HFF-Myc (cell line): ENCODE results near the gene AKAP5.

Experiments used
- DNase-seq: peaks from one replicate; pipeline ENCODE4 v3.0.0-alpha.2; 2011; ENCODE audit warnings: low read depth; ENCODE audit errors: extremely low read depth
- H3K4me3 ChIP-seq: replicated peaks from 2 replicates; pipeline ENCODE4 v1.5.1; 2011; ENCODE audit warnings: low read depth, mild to moderate bottlenecking, control low read depth, low read length
- CTCF ChIP-seq: IDR thresholded peaks from 2 replicates; pipeline ENCODE4 v1.5.1; 2012; ENCODE audit warnings: mild to moderate bottlenecking, low read depth, low read length, control low read depth; ENCODE audit errors: missing control alignments

Gene AKAP5

GRCh38 chr14:64459405-64460136, 5.7 kb upstream of the AKAP5 start:
- TF ChIP-seq CTCF, result no peak

GRCh38 chr14:64461221-64461620, 4.1 kb upstream of the AKAP5 start:
- no peak overlapping the region for H3K4me3 ChIP-seq
- DNase-seq, result no peak
- TF ChIP-seq CTCF, result no peak

More at GRCh38 chr14:64459405-64460136, 5.7 kb upstream of the AKAP5 start:
- no peak for DNase-seq
- no peak overlapping the region for H3K4me3 ChIP-seq

- no peak for TF ChIP-seq CTCF
- H3K4me3 ChIP-seq, result no peak overlapping the region
- no peak for DNase-seq
Observed at GRCh38 chr14:64463195-64463594, 2.1 kb upstream of the AKAP5 start.

GRCh38 chr14:64463873-64464272, 1.4 kb upstream of the AKAP5 start:
- TF ChIP-seq CTCF, result no peak
- DNase-seq, result no peak
- no peak overlapping the region for H3K4me3 ChIP-seq

GRCh38 chr14:64464651-64465050, 648 bp upstream of the AKAP5 start:
- peak overlapping the region; percentile 56 for H3K4me3 ChIP-seq
- no peak for DNase-seq
- TF ChIP-seq CTCF, result no peak

- DNase-seq, result no peak
- peak overlapping the region; percentile 56 for H3K4me3 ChIP-seq
- peak; percentile 32 for TF ChIP-seq CTCF
Observed at GRCh38 chr14:64465831-64466554, 694 bp downstream of the AKAP5 start.
